AG09309 (cell line): Measurements from ENCODE around the gene SMIM36.

Experiments used
- DNase-seq: peaks from one replicate; pipeline ENCODE4 v3.0.0-alpha.2; 2010; ENCODE audit warnings: low read depth
- H3K4me3 ChIP-seq: 2 replicates; pipeline ENCODE4 v1.5.1; 2011; ENCODE audit warnings: mild to moderate bottlenecking, low read depth, low read length, moderate library complexity; ENCODE audit not compliant: control insufficient read depth
- TF ChIP-seq, protein P1 (sequence below): IDR thresholded peaks from 2 replicates; pipeline ENCODE4 v1.5.1; 2011; ENCODE audit warnings: mild to moderate bottlenecking, low read depth, low read length, inconsistent platforms; ENCODE audit not compliant: insufficient read depth, control insufficient read depth; ENCODE audit errors: missing control alignments

The SMIM36 gene

DNA sequence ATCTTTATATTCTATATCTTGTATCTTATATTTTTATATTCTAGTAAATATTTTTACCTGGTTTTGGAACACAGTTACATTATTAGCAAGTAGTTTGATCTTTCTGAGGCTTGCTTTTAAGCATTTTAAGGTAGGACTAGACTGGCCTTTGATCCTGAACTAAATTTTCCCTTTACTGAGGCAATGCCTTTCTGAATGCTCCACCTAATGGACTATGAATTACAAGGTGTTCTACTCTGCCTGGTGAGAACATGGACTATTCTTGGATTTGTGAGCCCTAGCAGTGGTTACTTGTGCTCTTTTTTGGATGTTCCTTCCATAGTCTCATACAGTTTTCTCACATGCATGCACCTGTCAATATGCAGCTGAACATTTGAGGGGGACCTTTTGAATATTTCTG lies 32.5 kb upstream of the SMIM36 start:
- no peak for DNase-seq
- TF ChIP-seq, protein P1, sequence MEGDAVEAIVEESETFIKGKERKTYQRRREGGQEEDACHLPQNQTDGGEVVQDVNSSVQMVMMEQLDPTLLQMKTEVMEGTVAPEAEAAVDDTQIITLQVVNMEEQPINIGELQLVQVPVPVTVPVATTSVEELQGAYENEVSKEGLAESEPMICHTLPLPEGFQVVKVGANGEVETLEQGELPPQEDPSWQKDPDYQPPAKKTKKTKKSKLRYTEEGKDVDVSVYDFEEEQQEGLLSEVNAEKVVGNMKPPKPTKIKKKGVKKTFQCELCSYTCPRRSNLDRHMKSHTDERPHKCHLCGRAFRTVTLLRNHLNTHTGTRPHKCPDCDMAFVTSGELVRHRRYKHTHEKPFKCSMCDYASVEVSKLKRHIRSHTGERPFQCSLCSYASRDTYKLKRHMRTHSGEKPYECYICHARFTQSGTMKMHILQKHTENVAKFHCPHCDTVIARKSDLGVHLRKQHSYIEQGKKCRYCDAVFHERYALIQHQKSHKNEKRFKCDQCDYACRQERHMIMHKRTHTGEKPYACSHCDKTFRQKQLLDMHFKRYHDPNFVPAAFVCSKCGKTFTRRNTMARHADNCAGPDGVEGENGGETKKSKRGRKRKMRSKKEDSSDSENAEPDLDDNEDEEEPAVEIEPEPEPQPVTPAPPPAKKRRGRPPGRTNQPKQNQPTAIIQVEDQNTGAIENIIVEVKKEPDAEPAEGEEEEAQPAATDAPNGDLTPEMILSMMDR: no peak
- no peak overlapping the region for H3K4me3 ChIP-seq

DNA sequence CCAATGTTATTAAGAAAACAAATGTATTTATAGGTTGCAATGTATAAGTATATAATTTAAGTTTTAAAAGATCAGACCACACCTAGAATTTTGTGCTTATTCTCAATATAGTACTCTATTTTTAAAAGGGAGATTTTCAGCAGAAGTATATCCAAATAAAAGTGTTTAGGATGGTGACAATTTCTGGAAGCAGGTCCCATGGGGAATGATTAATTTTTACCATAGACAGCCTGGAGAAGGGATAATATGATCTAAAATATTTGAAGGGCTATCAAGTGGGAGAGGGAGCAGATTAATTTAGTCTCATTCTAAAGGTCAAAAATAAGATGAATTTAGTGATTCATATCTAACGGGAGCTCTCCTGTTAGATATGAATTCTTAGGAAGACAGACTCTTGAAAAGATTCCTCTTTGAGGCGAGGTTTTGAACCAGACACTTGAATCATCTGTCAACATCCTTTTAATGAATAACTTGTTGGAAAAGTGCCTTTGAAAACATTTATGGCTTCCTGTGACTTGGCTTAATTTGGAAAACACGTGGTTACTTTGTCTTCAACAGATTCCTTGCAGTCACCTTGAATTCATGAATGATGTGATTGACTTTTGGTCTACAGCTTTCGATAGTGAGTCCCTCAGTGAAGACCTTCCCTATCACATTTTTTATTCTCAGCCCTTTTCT lies 29.3 kb upstream of the SMIM36 start:
- no peak overlapping the region for H3K4me3 ChIP-seq
- DNase-seq: no peak
- TF ChIP-seq, protein P1: no peak

DNA sequence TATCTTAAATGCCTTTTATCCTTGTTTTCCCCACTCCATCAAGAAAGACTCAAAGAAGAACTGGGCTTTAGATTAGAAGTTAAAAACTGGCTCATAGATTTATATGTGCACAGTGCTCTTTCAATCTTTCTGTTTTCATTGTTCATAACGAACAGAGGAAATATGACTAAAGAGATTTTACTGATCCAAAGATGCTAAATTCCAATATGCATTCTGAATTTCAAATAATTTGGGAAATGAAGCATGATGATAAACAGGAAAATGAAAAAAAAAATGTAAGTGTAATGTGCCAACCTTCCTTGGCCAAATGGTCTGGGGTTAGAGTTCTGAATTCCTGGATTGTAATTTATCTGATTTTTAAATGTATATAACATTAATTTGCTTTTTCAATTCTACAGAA lies 25.0 kb upstream of the SMIM36 start:
- TF ChIP-seq, protein P1: no peak
- H3K4me3 ChIP-seq: no peak overlapping the region
- DNase-seq: no peak

DNA sequence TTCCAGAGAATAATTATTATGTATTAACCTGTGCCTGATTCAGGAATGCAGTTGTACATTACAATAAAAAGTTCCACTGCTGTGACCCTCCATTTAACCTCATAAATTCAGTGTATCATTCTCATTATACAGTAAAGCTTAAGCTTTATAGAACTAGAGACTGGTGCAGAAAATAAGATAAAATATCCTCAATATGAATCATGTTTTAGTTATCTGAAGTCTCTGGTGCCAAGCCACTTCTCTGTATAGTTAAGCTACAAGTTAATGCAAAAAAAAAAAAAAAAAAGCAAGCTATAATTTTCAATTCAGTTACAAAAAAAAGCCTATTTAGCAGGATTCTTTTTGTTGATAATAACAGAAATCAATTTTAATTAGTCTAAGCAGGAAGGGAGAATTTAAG lies 22.4 kb upstream of the SMIM36 start:
- TF ChIP-seq, protein P1: no peak
- H3K4me3 ChIP-seq: no peak overlapping the region
- DNase-seq: no peak

DNA sequence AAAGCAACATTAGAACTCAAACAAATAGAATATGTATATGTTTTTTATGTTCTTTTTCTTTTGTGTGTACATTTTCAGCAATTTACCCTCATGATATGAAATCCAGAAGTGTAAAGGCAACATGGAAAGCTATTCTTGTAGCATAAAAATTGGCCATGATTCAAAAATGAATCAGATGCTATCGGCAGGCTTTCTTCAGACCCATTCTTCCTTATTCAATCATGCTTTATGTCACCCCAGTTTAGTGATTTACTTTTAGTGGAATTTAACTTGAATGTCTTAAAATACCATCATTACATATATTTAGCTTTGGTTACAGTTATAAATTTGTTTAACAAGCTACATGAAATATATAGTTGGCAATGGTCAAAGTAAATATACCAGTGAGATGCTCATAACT lies 21.4 kb upstream of the SMIM36 start:
- no peak for DNase-seq
- no peak overlapping the region for H3K4me3 ChIP-seq
- TF ChIP-seq, protein P1: no peak

DNA sequence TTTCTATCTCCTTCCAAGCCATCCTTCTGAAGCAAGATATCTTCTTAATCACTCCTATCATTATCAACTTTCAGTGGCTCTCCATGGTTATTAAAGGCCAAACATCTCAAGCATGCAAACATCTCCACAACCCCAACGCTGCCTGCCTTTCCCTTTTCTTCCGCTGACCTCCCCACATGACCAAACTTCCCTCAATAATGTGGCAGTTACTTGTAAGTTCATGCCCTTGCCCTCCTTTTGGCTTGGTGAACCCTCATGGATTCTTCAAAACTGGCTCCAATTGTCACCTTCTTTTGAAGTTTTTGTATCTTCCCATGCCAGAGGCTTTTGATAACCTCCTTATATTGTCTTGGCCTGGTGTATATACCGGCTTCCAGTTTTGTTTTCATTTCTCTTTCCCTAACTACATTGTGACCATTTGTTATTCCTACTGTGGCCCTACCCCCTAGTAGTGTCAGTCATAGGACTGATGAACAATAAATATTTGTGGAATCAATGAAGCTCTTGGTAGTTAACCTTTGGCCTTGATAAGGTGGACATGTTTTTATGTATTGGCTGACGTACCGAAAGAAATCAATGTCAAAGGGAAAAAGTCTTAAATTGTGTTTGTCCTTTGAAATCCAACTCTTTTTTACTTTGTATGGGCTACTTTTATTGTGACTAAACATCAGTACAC lies 19.9 kb upstream of the SMIM36 start:
- TF ChIP-seq, protein P1: no peak
- DNase-seq: no peak
- H3K4me3 ChIP-seq: no peak overlapping the region
